Activated CD8-positive, alpha-beta memory T cell treated with anti-CD3 and anti-CD28 coated beads, Interleukin-2, amount 50 U/mL, for 24 hours (primary cell): ENCODE data around the gene JPH2.
"Not testable (repeated sequence)": the region's sequence is repeated elsewhere in the genome, so short reads cannot be mapped to it uniquely, and the experiment has no call there.

ENCODE experiments used
- DNase-seq: peaks from one replicate; pipeline ENCODE4 v3.0.0-alpha.2; 2020; ENCODE audit errors: extremely low read depth

Gene JPH2

DNA sequence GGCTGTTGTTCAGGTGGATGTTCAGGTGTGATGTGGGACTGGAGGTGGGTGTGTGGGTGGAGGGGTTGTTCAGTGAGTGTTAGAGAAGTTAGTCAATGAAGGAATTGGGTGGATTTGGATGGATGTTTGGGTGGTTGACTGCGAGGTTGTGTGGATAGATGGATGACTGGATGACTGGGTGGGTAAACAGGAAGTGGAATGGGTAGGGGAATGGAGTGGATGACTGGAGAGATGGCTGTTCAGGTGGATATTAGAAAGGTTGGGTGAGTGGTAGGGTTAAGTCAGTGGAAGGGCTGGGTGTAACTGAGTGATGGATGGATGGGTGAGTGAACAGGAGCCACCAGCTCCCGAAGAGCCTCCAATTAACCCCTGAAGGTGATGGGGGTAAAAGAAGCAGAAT lies 27.9 kb downstream of the JPH2 start:
- DNase-seq = no peak

DNA sequence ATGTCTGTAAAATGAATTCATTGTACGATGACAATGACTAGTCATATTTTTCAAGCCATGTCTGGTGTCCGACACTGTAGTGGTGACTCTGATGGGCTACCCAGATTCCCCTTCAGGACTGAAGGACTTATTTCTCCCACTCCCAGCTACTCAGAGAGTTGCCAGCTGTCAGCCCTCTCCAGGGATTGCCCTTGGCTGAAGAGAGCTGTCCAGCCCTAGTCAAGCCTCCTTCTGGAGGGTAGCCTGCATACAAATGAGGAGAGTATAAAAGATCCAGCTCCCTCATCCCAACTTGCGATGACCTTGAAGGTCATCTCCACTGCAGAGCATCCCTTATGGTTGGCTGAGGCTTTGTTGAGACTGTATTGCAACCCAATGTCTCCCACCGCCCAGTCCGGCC lies 29.9 kb downstream of the JPH2 start:
- DNase-seq = no peak

DNA sequence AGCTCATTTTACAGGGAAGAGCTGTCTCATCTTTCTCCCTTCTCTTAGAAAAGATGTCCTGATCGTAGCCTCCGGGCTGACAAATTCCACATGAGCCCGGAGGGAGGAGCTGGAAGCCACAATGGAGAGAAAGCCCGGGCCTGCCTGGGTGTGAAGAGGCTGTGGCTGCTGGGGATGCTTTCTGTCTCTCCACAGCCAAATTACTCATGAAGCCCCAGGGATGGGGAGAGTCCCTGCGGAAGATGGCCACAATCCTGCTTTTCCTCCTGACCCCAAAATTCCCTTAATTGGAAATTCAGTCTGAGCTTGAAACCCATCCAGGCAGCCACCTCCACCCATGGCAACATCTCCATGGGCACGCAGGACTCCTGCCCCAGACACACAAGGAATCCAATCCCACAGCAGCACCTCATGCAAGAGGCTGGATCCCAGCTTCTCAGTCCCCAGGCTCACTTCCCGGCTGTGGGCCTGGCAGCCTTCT lies 32.4 kb downstream of the JPH2 start:
- no peak for DNase-seq

DNA sequence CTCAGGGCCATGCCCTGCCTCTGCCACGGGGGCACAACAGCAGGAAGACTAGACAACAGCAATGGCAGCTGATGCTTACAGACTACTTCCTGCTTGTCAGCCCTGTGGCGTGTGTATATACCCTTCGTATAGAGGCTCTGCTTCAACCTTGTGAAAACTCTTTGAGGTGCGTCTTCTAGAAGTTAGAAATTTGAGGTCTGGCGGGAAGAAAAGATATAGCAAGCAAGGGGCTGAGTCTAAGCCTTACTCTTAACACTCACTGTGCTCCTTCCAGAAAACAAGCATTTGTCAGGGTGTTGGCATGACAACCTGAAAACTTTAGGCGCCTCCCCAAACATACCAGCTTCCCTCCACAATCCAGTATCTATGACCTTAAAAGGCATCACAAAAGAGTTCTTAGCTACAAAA lies 33.3 kb downstream of the JPH2 start:
- DNase-seq = no peak

DNA sequence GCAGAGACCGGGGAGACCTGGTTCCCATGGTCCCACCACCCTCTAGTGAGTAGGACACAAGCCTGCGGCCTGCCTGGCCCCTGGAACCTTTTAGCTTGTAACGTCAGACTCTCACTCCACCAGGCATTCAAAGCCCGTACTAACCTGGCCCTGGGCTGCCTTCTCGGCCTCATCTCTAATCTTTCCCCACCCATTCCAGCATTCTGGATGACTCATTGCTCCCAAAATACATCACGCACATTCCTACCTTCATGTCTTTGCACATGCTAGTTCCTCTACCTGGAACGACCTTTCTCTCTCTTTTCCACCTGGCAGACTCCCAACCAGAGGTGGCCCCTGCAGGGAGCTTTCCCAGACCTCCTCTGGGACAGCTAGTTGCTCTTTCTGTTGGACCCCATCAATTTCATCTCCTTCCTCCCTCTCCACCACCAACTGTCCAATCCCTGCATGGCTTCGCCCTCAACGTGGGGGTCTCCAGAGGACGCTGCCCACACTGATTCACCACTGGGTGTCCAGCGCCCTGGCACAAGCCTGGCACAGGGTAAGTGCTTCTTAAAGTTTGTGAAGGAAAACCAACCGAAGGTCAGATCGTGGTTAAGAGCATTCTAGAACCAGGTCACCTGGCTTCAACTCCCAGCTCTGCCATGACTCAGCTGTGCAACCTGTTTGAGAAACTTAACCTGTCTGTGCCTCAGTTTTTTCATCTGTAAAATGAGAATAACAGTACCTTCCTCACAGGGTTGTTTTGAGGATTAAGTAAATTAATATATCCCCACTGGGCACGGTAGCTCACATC lies 35.2 kb downstream of the JPH2 start:
- DNase-seq = no peak

DNA sequence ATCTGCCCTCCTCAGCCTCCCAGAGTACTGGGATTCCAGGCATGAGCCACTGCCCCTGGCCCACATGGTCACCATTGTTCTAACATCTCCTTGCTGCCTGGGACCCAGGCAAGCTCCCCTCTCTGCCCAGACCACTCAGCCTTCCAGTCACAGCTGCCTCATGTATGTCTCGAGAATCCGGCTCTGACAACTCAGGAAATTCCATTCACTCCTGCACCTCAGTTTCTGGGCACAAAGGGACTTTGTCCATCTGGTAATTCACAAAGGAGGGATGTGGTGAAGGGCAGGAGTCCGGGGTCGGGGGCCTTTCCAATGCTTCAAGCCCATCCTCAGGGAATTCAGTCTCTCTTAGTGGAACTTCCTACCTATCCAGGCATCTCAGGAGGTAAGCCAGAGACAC lies 40.7 kb downstream of the JPH2 start:
- DNase-seq = no peak

DNA sequence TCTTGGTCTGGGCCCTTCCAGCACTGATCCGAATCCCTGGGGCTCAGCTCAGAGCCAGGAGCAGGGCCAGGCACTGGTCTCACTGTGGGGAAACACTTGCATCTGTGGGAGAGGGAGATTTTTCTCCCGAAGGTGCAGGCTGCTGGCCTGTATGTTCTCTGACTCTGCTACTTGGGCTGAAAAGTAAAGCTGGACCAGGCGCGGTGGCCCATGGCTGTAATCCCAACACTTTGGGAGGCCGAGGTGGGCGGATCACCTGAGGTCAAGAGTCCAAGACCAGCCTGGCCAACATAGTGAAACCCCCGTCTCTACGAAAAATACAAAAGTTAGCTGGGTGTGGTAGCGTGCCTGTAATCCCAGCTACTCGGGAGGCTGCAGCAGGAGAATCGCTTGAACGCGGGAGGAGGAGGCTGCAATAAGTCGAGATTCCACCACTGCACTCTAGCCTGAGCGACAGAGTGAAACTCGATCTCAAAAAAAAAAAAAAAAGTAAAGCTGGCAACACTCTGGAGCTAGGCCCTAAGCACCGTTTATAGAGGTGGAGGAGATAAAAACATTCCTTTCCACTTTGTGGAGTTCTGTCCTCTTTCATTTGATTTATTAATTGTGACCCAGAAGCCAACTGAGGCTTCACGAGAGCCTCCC lies 41.7 kb downstream of the JPH2 start:
- no peak for DNase-seq

DNA sequence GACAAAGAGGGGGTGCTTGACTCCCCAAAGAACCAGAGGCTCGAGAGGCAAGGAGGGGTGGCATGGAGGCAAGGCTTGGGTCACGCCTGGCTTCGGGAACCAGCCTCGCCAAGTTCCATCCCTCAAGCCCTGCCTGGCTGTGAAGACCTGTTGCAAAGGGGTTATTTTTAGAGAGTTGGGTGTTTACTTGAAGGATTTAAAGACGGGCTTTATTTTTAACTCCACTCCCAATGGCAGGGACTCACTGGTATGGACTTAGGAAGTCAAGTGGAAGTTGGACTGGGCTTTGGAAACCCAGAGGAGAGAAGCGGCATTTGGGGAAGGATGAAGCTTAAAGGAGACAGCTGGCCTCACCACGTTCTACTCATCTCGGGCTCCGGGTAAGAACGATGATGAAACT lies 43.1 kb downstream of the JPH2 start:
- DNase-seq = no peak

DNA sequence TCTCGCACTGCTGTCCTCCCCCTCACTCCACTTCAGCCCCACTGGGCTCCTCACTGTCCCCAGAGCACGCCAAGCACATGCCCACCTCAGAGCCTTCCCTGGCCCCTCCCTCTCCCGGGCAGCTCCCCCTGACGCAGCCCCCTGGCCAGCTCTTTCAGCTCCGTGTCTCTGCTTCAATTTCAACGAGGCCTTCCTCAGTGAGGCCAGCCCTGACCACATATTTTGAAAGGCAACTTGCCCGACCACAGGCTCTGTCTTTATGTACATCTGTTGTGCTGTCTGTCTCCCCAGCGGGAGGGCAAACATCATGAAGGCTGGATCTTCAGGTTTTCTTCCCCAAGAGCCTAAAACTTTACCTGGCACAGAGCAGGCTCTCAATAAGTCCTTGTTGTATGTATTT lies 44.6 kb downstream of the JPH2 start:
- DNase-seq = no peak

DNA sequence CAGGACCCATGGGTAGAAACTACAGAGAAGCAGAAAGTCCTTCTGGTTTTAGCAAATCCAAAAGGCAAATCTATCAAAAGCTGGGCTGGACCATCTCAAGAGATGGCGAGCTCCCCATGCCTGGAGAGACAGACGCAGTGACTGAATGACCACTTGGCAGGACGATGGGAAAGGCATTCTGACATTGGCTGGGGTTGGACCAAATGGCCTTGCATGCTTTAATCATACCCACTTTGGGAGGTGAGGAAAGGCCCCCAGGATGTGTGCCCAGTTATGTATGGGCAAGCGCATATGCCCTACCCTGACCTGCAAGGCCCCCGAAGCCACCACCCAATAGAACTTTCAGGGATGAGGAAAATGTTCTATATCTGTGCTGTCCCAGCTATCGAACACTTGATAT lies 45.1 kb downstream of the JPH2 start:
- no peak for DNase-seq

DNA sequence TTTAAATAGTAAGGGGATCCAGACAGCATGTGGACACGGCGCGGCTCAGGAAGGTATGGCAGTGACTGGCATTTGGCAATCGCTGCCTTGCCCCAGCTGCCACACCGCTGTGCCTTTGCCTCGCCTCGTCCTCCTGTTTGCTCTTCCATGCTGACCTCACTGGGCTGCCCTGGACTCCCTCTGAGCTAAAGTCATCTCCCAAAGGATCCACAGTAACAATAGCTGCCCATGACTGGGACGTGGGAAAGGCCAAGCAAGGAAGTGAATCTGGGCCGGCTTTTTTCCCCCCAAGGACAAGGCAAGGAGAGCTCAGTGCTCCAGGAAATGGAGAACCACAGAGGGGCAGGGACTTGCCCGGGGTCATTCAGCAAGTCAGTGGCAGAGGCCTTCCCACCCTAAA lies 48.1 kb downstream of the JPH2 start:
- no peak for DNase-seq

DNA sequence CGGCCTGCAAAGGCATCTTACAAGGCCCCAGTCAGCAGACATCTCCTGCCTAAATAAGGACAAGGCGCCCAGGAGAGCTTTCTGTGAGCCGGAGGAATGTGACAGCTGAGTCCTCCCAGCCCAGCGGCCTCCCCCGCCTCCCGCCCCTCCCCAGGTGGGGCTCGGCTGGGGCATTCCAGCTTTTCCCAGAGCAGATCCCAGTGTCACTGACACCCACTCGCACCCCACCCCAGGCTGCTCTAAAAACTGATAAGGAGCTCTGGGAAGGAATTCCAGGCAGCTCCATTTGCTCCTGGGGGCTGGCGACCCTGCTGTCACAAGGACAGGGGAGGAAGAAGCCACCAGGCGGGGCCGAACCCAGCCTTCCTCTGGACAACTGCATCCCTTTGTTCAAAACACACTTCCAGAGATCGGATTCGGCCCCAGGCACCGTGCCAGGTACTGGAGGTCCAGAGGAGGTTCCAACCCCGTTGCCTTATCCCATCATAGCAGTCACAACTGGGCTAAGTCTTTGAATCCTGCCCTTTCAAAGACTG lies 49.7 kb downstream of the JPH2 start:
- DNase-seq = no peak

DNA sequence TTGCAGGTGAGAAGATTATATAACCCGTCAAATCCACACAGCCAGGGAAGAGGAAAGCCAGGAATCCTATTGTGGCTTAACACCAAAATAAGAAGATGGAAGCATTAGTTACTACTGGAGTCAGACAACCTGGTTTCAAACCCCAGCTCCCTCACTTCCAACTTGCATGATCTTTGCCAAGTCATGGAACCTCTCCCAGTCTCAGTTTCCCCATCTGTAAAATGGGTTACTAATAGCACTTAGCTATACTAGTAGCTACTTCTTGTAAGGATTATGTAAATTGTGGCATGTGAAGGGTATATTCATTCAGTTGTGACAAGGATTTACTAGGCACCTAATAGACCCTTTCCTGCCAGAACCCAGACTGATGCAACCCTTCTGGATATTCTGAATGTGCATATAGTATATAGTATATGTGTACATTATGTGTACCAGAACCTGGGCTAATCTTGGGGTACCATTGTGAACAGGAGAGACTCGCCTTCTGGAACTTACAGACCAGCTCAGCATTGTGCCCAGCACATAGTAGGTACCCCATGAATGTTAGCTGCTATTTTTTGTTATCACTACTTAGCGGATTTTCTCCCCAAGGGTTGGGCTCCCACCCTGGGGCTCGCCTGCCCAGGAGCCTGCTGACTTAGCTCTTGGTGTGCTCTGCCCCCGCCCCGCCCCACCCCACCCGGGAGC lies 50.3 kb downstream of the JPH2 start:
- DNase-seq = no peak

DNA sequence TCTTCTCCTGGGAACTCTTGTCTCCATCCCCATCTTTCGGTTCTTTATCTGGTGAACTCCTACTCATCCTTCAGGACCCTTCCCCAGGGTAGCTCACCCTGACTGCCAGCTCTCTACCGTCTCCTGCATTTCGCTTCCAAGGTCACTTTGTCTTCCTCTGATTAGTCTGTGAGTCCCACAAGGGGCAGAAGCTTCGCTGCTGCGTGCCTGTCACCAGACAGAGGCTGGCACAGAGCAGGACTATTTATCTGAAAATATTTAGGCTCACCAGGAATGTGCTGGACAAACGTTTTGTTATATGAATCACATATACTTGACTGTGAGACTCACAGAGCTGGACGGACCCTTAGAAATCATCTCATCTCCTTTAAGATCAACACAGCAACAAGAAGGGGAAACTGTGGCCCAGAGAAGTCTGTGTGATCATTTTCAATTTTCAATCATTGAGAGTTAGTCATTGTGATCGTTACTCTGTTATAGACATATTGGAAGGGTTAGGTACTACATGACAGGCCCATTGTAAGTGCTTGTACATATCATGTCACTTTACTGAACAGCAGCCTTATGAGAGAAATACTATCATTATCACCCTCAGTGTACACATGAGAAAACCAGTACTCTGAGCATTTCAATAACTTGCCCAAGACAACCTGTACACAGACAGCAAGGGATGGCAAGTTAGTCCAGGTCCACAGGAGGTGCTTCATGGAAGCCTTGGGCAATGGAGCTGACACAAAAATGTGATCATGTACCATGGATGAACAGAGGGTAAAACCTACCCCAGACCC lies 51.4 kb downstream of the JPH2 start:
- DNase-seq = no peak

DNA sequence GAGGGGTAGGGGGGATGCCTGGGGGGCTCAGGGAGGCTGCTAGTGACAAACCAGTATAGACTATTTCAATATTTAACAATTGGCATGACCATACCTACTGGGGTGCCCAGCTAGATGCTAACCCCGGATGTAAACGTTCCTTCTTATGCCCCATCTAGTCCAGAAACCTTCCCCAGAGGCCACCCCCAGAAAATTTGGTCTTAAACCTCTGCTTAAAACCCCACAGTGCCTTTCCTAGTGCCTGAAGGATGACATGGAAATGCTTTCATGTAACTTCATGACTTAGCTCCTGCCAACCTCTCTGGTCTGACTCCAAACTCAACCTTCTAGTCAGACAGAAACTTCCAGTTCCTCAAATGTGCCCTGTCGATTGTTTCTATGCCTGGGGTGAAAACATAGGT lies 52.0 kb downstream of the JPH2 start:
- no peak for DNase-seq

DNA sequence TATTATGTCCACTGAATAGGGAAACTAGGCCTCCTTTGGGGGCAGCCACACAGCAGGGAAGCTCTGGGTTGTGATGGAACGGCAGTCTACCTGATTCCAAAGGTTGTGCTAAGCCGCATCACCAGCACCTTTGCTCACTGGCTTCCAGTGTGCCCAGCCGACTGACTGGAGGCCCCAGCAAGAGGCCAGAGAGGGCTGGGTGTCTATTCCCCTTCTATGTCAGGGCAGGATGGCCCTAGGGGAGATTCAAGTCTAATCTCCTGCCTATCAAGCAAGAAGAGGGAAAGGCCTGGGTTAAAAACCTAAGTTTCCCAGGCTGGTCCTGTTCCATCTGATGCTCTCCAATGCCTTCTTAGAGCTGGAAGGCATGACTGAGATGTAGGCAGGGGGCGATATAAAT lies 53.6 kb downstream of the JPH2 start:
- DNase-seq = no peak

DNA sequence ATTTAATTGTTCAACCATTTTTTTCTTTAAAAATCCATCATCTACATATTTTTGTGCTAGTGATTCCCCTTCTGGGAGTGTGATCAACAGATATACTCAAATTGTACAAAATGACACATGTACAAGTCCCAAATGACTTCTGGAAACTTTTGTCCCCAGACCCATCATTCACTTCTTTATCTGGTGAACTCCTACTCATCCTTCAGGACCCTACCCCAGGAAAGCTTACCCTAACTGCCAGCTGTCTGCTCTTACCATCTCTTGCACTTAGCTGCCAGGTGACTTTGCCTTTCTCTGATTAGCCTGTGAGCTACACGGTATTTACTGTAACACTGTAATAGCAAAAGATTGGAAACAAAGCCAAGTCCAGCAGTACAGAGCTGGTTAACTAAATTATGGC lies 55.3 kb downstream of the JPH2 start:
- no peak for DNase-seq

DNA sequence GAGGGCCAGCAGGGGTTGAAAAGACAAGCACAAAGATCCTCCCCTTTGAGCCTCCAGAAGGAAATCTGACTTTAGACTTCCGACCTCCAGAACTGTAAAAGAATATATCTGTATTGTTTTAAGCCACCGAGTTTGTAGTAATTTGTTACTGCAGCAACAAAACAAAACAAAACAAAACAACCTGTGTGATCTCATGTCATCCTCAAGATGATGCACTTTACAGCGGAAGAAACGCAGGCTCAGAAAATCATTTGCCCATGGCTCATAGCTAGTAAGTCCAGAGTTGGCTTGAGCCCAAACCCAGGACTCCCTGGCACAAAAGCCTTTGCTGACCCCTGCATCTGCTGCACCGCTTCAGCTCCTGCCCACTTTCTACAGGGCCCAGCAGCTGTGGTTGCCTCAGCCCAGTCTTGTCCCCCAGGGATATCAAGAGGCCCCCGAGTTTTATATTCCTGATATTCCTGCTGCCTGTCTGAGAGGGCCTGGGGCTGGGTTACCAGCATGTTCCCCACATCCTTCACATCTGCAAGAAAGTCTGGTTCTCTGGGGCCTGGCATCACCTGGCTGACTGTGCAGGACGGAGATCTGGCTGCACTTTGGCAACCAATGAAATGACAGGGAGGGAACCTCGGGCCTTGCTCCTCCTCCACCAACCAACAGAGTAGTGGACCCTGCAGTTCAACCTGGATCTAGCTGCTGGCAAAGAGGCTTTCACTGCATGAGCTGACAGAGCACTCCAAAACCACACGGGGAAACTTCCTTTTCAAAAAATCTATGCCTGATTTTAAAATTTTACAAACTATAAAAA lies 56.9 kb downstream of the JPH2 start:
- DNase-seq = no peak

DNA sequence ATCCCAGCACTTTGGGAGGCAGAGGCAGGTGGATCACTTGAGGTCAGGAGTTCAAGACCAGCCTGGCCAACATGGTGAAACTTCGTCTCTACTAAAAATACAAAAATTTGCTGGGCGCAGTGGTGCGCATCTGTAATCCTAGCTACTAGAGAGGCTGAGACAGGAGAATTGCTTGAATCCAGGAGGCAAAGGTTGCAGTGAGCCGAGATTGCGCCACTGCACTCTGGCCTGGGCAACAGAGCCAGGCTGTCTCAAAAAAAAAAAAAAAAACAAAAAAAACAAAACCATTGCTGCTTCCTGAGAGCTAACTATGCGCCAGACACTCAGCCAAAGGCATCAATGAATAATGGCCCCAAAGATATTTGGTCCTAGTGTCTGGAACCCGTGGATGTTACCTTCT lies 57.7 kb downstream of the JPH2 start:
- not testable (repeated sequence) for DNase-seq

DNA sequence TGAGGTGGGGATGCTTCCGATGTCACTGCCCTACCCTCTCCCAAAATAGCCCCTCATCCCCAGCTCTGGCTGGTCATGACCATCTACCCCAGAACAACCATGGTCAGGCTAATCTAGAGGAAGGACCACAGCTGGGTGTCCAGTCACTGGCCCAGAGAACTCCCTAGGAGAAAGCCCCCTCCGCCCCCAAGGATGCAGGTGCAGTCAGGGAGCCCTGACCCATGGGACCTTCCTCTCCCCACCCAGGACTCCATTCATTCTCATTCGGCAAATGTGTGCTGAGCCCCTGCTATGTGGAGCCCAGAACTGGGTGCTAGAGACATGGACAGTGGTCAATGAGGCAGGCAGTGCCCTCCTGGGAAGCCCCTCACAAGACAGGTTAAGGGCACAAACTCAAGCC lies 60.5 kb downstream of the JPH2 start:
- DNase-seq = no peak
